ENCODE results near the gene RABGAP1. TPM values are rescaled to one million over a fixed set of nuclear protein-coding genes. Genes with fewer than 3 reads are reported as not detected.

The RABGAP1 gene
- total RNA-seq, 1 donor from 2014 or later, result 58.6 TPM

DNA sequence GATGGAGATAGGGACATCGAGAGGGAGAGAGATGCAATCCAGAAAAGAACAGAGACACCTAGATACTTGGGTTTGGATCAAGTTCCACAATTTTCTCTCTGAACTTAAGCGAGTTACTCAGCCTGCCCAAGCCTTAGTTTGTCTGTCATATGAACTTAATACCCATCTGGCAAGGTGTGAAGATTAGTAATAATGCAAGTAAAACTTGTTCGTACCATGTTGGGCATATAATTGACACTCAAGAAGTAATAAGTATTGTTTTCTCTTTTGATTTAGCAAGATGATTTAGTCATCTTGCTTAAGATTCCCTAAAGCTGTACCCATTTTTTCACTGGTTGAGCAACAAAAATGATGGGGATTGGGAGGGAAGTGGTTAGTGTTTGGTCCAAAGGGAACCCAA lies 7.5 kb downstream of the RABGAP1 start:
- Histone ChIP-seq H3K9me3 (no peaks in the 10 kb centered on the region), H3K27ac (no peak overlapping the region), H3K4me1 (peaks cover 10% of the 10 kb centered on the region), H3K4me3 (no peak overlapping the region), H3K27me3 (no peaks in the 10 kb centered on the region), H3K36me3 (no peaks in the 10 kb centered on the region)
- TF ChIP-seq, protein P1, sequence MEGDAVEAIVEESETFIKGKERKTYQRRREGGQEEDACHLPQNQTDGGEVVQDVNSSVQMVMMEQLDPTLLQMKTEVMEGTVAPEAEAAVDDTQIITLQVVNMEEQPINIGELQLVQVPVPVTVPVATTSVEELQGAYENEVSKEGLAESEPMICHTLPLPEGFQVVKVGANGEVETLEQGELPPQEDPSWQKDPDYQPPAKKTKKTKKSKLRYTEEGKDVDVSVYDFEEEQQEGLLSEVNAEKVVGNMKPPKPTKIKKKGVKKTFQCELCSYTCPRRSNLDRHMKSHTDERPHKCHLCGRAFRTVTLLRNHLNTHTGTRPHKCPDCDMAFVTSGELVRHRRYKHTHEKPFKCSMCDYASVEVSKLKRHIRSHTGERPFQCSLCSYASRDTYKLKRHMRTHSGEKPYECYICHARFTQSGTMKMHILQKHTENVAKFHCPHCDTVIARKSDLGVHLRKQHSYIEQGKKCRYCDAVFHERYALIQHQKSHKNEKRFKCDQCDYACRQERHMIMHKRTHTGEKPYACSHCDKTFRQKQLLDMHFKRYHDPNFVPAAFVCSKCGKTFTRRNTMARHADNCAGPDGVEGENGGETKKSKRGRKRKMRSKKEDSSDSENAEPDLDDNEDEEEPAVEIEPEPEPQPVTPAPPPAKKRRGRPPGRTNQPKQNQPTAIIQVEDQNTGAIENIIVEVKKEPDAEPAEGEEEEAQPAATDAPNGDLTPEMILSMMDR (IDR thresholded peaks at IDR 0.05), result no peak
- ATAC-seq, result no peak
- intact Hi-C loops (cut with DNase I), result no loop called here
- DNase-seq, result no peak

DNA sequence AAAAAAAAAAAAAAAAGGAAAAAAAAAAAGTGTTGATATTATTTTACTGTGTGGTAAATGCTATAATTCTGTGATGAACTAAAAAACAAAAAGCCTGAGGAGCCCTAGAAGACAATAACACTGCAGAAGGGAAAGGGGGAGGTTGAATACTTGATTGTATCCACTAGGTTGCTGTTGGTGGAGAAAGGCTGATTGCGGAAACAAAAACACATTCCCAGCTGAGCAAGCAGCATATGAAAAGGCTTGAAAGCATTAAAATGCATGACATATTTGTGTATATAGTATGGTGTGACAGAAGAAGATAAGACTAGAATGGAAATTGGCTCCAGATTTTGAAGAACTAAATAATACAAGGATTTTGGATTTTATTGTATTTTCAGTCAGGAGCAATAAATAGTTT lies 8.9 kb downstream of the RABGAP1 start:
- intact Hi-C loops (cut with DNase I), result no loop called here
- Histone ChIP-seq H3K27ac (no peak overlapping the region), H3K36me3 (no peaks in the 10 kb centered on the region), H3K9me3 (no peaks in the 10 kb centered on the region), H3K27me3 (no peaks in the 10 kb centered on the region), H3K4me1 (peaks cover 18% of the 10 kb centered on the region), H3K4me3 (no peak overlapping the region)
- ATAC-seq (no peak), DNase-seq (no peak)
- TF ChIP-seq, protein P1 (IDR thresholded peaks at IDR 0.05), result no peak

DNA sequence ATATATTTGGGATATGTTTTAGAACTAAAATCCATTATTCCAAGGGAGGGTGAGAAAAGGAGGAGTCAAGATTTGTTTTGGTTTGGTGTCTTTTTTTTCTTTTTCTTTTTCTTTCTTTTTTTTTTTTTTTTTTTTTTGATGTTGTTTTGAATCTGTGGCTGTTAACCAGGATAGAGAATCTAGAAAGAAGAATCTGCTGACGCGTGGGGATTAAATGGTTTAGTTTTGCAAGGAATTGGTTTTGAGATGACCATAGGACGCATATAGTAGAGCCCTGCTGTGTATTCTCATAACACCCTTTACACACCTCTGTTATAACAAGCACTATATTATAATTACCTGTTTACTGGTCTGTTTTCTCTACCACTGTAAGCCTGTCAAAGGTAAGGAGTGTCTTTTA lies 9.4 kb downstream of the RABGAP1 start:
- ATAC-seq (no peak), DNase-seq (no peak)
- no peaks in the 10 kb centered on the region for H3K9me3 ChIP-seq
- intact Hi-C loops (cut with DNase I), result no loop called here
- peaks cover 21% of the 10 kb centered on the region for H3K4me1 ChIP-seq
- no peak overlapping the region for H3K4me3 ChIP-seq
- no peak overlapping the region for H3K27ac ChIP-seq
- no peaks in the 10 kb centered on the region for H3K36me3 ChIP-seq
- no peaks in the 10 kb centered on the region for H3K27me3 ChIP-seq
- TF ChIP-seq, protein P1 (IDR thresholded peaks at IDR 0.05), result no peak

DNA sequence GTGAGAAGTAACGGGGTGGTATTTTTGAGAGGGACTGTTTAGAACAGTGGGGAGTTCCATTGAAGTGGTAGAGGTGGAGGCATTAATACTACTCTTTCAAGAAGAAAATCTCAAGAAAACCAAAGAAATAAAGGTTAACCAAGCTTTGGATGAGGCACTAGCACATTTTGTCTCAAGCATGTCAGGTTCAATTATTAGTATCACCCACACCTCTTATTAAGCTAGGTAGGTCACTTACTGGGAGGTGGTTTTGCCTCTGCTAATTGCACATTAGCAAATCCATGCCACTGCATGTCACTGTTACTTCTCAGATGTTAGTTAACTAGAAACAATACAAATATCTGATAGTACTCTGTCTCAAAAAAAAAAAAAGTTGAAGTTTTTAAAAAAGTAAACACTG lies 10.2 kb downstream of the RABGAP1 start:
- H3K4me1 ChIP-seq, result peaks cover 21% of the 10 kb centered on the region
- no peak for ATAC-seq
- H3K4me3 ChIP-seq, result no peak overlapping the region
- H3K36me3 ChIP-seq, result no peaks in the 10 kb centered on the region
- no peaks in the 10 kb centered on the region for H3K9me3 ChIP-seq
- no peaks in the 10 kb centered on the region for H3K27me3 ChIP-seq
- TF ChIP-seq, protein P1 (IDR thresholded peaks at IDR 0.05), result no peak
- DNase-seq, result no peak
- intact Hi-C loops (cut with DNase I), result no loop called here
- H3K27ac ChIP-seq, result no peak overlapping the region

DNA sequence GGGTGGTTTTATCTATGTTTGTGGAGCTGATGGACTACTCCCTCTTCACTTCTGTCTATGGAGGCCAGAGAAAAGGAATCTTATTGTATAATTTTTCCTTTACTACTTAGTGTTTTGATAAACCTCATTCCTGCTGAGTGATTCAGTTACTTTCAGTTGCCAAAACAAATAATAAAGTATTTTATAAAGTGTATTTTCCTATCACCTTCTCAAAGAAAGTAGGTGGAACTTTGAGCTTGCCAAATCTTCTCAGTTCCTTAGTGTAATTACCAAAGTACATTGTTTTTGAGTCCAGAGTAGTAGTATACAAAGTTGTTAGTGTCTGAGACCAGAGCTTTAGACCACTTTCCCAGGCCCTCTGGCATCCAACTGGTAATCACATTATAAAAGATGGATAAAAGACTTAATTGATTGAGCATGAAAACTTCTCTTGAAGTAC lies 13.5 kb downstream of the RABGAP1 start:
- Histone ChIP-seq H3K27me3 (no peaks in the 10 kb centered on the region), H3K9me3 (no peaks in the 10 kb centered on the region), H3K27ac (no peak overlapping the region), H3K4me3 (no peak overlapping the region), H3K36me3 (no peaks in the 10 kb centered on the region), H3K4me1 (peaks cover 11% of the 10 kb centered on the region)
- ATAC-seq, result no peak
- no peak for DNase-seq
- TF ChIP-seq, protein P1 (IDR thresholded peaks at IDR 0.05), result no peak
- intact Hi-C loops (cut with DNase I), result no loop called here

DNA sequence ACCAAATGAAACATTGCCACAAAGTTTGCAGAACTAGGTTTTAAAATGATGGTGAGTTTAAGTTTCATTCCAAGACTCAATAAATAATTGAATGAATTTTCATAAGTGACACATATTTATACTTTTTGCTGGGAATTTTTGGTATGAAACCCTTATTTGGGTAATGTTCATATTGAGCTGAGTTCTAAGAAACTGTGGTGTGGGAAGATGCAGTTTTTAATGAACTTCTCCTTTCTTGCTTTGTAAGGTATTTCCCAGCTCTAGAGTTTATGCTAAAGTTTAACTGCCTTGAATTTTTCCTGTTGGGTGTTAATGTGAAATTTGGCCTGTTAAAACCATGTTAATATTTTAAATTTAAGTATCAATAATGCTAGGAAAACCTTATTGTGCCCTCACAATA lies 15.1 kb downstream of the RABGAP1 start:
- no peaks in the 10 kb centered on the region for H3K9me3 ChIP-seq
- peaks cover 10% of the 10 kb centered on the region for H3K36me3 ChIP-seq
- no peaks in the 10 kb centered on the region for H3K27me3 ChIP-seq
- H3K4me3 ChIP-seq, result no peak overlapping the region
- DNase-seq (no peak), ATAC-seq (no peak)
- intact Hi-C loops (cut with DNase I), result no loop called here
- H3K27ac ChIP-seq, result no peak overlapping the region
- peaks cover 11% of the 10 kb centered on the region for H3K4me1 ChIP-seq
- TF ChIP-seq, protein P1 (IDR thresholded peaks at IDR 0.05), result no peak
